Middle frontal gyrus (tissue), 1 donor: ENCODE measurements around the gene BIRC3.

Experiments used
- DNase-seq: peaks from one replicate; pipeline ENCODE4 v3.0.0-alpha.2; 2015; ENCODE audit warnings: low spot score; ENCODE audit errors: extremely low spot score

The BIRC3 gene

DNA sequence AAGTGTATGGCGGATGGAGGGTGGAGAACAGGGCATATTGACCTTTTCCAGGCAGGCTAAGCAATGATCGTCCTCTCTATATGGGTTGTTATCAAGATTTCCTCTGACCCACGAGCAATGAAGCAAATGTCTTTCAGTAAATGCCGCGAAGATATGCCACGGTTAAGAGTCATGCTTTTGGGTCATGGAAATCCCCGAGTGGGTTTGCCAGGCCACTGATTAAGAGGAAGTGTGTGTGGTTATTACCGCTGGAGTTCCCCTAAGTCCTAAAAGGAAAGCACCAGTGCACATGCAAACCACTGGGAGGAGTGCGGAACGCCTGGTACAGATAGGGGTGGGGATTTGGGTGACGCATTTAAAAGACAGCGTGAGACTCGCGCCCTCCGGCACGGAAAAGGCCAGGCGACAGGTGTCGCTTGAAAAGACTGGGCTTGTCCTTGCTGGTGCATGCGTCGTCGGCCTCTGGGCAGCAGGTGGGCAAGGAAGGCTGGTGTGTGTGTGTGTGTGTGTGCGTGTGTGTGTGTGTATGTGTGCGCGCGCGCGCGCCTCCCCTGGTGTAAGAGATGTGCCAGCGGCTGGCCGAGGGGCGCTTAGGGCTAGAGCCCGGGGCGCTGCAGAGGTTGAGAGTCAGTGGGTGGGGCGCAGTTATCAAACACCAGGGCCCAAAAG, at the start of gene BIRC3:
TSS of gene BIRC3 (plus strand) at position 386 of the 669 bp plus-strand sequence. CDS start 7,026 bp downstream, outside the sequence.
- DNase-seq: peak; percentile 20

DNA sequence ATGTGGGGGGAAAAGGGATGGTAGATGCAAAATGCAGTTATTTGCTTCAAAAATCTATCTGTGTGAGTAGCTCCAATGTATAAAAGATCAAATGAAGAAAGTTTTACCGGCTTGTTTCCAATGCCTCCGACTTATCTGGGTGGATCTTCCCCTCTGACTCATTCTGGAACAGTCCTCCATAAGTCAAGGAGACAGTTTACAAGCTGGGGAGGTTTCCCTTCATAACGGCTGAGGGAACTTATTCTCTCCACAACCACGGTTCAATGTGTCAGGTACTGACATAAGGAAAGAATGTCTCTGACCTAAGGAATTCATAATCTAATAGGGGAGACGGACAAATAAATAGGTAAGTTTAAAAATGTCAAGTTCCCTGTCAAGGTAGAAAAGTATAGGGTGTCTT, 49.7 kb upstream of the BIRC3 start:
- DNase-seq: no peak

DNA sequence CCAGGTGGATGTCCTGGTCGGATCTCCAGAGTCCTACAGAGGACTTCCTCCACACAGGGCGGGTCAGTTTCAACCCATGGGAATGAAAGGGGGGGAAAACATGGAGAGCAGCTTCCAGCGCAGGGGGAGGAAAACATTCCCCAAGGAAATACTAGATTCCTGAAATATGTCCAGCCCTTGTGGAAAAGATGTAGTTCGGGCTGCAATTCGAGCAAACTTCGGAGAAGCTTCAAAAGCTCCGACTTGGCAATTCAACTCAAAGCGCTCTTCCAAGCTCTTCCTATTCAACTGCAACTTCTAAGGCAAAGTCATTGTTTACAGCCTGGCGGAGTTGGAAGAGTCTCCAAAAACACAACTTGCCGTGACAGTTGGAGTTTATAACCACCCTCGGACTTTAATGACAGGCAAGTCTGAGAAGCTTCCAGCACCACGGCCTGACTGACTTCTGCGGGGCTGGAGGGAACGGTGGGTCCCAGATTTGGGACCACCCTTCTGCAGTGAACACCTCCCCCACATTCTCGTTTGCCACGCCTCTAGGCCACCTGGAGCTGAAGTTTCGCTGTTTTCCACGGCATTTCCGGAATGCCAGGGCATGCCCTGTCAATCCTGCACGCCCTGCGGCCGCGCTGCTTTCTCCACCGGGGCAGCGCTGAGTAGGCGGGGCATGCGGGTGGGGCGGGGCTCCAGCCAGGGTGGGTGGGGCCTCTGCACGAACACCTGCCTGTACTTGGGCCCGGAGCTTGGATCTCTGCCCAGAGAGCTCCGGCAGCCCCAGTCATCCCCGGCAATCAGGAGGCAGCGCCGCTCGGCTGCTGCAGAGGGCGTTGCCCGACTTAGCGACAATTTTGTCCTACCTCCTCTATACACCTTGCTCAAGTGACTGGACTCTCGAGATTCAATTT, 49.0 kb upstream of the BIRC3 start:
- no peak for DNase-seq

DNA sequence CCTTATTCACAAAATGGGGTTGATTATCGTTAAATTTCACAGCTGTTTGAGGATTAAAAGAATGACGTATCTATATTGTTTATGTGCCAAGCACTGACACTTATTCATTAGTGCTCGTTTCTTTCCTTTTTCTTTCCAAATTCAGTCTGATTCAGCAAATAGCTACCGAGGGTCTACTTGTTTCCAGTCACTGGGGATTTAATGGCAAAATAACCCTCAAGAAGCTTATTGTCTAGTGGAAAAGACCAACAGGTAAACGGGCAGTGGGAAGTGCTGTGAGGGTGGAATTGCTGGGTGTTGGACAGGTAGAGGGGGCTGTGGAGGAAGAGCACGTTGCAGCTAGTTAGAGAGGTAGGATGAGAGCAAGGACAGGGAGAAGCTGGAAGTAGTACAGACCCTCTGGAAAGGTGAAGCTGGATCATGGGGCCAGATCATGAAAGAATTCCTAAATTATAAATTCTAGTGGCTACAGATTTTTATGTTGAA, 48.3 kb upstream of the BIRC3 start:
- DNase-seq: no peak

DNA sequence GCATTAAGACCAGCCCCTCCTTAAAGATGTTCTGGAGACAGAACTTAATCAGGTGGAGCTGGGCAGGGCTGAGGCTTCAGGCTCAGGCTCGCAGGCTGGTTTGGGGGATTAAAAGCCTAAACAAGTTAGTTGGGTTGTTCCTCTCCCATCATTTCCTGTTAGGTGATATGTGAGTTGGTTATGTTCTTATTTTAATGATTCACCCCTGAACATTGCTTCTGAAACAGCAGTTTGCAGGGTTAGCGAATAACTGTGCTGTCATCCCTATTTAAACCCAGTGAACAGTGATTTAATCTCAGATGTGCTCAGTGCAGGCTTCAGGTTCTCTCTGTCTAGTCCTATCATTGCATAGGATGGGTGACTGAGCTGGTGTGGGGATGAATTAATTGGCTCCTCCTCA, 47.4 kb upstream of the BIRC3 start:
- DNase-seq: no peak

DNA sequence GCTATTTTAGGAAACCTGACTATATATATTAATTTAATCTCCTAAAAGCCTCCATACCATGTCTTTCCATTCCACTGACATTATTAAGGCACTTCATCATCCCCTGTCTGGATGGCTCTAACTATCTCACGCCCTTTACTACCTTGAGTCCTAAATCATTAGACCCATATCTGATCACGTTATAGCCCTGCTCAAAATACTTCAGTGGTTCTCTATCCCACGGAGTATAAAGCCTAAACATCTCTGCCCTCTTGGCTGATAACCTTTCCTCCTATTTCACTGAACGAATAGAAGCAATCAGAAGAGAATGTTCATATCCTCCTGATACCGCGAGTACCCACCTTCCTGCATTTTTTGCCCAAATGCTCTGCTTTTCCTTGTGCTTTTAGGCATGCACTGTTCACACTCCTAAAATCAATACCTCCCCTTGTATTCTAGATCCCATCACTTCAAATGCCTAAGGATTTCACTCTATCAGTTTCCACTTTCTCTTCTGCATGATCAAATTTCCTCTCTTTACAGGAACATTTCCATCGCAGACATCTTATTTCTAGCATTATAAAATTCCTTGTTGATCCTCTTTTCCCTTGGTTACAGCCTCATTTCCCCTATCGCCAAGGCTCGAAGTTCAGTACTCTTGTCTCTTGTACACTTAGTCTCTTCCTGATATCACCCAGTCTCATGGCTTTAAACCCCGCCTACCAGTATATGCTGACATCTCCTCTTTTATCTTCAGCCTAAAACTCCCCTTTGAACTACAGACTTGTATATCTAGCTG, 45.0 kb upstream of the BIRC3 start:
- DNase-seq: no peak

DNA sequence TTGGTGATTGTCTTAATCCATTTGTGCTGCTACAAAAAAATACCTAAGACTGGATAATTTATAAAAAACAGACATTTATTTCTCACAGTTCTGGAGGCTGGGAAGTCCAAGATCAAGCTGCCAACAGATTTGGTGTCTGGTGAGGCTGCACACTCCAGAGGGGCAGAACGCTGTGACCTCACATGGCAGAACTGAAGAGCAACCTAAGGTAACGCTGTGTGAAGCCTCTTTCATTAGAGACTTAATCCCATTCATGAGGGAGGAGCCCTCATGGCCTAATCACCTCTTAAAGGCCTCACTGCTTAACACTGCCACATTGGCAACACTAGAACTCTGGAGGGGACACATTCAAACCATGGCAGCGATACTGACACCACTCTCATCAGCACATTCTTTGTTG, 42.7 kb upstream of the BIRC3 start:
- DNase-seq: no peak

DNA sequence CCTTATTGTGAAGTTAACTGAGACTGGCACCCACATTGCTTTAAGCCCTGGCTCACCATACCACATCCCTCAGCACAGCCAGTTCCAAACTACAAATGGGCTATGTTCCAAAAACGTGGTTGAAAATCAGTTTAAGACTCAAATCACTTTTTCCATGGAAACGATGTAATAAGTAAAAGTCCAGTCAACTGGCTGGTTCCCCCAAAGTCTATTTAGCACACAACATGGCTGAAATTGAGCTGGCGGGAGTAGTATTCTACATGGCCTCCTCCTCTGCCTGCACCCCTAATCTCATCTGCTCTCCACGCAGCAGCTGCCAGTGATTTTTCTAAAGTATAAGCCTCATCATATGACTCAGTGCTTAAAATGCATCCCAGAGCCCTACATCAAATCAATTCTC, 40.9 kb upstream of the BIRC3 start:
- DNase-seq: no peak

DNA sequence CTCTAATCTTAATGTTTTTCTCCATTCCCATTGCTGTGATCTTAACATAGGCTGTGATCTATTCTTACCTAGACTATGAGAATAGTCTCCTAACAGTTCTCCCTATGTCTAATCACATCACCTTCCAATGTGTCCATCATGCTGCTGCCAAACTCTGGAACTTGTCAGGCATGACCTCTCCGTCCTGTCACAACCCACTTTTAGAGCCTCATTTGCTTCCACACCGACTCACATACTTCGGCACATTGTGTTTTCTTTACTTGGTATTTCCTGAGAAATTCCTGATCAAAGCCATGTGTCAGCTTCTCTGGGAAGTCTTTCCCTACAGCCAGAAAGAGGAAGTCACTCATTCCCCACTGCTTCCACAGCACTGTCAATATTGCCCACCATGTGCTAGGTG, 40.5 kb upstream of the BIRC3 start:
- no peak for DNase-seq

DNA sequence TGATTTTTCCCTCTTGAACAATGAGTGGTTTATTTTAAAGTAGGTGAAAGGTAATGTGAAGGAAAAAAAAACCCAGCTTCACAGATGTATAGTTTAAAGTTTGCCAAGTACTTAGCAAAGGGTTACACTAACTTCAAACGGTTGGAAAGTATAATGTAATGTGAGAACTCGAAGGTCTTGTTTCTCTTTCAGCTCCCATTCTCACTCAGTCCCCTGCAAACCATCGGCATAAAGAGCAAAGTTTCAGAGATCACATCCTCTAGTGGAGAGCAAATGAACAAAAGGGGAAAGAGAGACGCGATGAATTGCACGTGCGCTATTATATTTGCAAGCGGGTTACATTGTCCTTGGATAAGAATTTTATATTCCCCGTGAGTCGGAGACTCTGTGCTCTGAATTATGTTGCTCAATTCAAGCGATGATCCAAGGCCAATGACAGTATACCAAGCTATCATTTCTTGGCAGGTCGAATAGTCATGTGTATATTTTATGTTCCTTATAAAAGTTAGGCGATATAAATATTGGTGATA, 37.6 kb upstream of the BIRC3 start:
- no peak for DNase-seq

DNA sequence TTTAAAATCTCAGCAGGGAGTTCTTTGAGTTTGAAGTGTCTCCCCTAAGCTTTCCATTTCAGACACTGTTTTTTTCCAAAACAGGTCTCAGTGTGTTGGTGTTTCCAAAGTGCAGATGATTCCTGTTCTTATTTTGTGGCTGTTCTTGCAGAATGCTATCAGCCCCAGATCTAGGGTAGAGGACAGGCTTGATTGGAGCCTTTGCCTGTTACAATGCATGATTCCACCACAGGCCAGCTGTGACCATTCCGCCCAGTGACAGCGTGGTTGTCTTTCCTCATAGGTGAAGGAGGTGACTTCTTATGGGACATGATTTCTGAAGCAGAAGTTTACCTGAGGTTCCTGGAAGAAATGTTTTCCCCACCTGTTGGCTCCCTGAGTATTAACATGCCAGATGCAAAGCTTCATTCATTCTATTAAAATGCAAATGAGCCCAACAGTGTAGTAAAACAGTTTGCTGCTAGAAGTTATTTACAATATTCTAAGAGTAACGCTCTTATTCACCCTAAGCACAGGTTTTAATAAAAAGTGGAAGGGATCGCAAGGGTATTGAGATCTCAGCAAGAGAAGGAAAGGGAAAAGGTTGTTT, 36.9 kb upstream of the BIRC3 start:
- no peak for DNase-seq

DNA sequence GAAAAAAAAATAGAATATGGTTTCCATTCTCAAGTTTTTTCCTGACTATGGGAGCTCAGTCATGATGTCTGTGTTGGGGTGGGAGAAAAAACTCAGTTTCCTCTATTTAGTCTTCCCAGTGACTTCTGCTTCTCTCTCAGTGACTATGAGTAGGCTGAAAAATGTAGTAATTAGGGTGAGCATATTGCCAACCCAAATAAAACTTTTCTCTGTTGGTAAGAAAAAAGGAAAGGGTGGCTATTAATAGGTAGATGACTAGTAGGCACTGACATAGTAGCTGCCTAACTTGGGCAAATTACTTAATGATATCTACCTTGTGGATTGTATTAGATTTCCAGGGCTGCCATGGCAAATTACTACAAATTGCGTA, 34.2 kb upstream of the BIRC3 start:
- no peak for DNase-seq

DNA sequence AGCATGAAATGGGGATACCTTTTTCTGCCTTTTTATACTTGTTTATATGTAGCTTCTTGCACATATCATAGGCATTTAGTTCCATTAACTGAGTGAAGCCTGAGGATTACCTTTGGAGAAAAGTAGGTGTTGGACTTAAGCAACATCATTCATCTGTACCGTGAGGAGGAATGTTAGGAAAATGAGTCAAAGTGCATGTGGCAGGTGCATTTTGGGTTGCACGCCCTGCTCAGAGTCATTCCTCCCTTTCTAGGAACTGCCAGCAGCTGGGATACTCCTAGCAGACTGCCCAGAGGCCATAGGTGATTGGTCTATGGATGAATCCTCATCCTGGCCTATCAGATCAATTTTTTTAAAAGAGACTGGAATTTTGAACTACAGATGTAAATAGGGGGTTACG, 33.3 kb upstream of the BIRC3 start:
- DNase-seq: no peak

DNA sequence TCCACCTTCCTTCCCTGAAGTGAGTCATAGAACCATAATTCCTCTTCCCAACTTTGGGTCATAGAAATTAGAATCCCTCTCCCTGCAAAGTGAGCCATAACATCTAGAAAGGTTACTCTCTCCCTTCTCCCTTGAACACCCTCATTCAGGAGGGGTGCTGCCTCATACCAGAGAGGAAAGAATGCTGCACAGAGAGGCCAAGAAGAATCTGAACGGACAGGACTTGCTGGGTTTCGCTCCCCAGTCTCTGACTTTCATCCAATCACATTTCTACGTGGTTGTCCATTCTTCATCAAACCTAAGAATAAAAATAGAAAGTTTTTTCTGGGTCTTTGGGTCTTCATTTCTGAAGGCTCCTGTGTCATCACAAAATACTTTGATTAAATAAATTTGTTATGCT, 31.0 kb upstream of the BIRC3 start:
- no peak for DNase-seq

DNA sequence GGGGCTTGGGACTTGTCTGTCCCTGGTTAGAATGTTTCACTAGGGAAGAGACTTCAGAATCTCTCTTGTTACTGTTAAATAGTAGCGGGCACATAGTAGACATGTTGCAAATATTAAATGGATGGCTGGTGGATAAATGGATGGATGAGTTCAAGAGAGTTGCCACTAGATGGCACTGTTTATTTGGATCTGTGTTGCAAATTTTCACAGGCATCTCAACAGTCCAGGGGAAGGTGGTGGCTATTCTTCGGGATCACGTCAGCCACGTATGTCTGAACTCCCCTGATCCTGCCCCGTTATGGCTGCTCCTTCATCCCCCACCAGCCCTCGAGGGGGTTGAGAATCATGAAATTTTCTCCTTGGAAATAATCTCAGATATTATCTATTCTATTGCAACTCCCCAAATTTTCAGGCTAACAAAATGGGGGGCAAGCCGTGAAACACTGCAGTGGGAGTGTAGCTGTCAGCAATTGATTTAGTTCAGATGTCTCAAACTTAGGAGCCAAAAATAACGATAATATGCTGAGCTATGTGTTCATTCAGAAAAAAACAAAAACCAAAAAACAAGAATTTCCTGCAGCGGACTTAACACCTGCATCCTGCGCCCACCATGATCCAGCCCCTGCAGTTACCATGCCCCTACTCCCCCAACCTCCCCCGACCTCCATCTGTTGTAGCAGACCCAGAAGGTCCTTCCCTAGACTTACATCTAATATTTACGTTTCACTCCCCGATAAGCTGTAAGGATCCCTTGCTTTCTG, 29.1 kb upstream of the BIRC3 start:
- peak; percentile 70 for DNase-seq

DNA sequence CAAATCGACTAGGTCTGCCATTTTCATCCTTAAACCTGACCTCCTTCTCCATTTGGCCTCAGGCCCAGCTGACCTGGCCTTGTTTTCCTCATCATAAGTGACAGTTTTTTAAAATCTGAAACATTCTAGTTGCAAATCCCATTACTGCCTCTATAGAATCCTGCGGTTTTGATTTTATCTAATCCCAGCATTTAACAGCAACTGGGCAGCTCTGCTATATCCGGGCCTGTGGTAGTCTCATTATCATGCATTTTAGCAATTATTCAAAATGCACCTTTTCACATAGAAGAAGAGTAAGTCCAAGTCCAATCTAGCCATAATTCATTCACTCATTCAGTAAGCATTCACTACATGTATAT, 28.6 kb upstream of the BIRC3 start:
- DNase-seq: no peak

DNA sequence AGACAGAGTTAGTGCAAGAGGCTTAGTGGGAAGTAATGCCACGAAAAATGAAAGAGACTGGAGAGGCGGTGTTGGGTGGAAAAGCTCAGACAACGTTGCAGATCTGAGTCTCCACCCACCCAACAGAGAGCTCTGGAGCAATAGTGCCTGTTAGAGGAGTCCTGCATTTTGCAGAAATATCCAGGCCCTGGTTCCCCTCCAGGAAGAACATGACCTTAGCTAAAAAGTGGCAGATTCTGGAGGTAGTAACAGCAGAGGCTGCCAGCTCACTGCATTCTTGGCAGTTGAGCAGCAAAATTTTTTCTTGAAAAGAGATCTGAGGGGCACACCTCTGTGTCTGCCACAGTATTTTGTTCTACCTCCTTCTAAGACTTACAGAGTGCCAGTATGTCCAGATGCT, 27.7 kb upstream of the BIRC3 start:
- DNase-seq: no peak

DNA sequence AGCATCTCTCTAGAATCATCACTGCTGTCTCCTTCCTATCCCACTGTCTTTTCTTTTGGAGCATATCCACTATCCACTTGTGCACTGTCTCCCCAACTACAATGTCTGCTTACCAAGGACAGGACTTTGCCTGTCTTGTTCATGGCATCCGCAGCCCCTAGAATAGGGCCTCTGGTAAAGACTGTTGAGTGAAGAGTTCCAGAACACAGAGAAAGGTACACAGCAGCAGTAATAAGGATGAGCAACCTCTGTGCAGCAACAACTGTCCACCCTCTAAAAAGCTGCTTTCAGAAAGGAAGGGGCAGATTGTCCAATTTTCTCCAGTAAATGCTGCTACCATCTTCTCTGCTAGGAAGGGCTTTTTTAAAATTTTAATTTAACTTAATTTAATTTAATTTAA, 25.5 kb upstream of the BIRC3 start:
- DNase-seq: no peak

DNA sequence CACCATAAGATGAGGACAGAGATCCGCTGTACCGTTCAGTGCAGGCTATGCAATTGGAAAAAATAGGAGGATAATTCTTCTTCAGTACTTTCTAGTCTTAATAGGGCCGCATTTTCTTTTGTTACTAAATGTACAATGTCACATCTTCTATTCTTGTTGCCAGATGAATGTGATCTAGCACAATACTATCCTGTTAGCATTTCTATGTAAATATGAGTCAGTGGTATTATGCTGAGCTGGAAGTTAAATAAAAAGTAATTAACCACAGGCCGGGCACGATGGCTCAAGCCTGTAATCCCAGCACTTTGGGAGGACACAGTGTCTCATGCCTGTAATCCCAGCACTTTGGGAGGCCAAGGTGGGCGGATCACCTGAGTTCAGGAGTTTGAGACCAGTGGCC, 24.4 kb upstream of the BIRC3 start:
- DNase-seq: no peak

DNA sequence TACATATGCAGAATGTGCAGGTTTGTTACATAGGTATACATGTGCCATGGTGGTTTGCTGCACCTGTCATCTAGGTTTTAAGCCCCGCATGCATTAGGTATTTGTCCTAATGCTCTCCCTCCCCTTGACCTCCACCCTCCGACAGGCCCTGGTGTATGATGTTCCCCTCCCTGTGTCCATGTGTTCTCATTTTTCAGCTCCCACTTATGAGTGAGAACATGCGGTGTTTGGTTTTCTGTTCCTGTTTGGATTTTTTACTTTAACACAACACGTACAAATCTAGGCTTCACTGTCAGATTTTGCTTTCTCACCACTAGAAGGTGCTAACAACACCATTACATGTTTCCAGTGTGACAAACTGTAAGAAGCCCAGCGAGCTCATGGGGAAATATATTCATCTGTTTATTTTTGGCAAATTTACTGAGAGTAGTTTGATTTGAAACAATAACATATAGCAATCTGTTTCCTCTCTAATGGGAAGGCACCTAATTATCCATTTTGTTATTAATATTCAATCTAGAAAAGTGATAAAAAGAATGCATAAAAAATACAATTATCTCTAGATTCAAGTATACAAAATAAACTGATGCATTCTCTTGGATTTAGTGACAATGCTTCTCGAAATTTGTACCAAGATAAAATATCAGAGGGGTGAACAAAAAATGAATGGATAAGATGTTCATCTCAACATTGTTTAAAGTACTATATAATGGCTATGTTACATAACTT, 23.2 kb upstream of the BIRC3 start:
- DNase-seq: no peak
